ENCODE data around the gene ULK3.

Gene ULK3

GRCh38 chr15:74823324-74823723 lies 19.6 kb downstream of the ULK3 start:
- TF ChIP-seq, protein P1, sequence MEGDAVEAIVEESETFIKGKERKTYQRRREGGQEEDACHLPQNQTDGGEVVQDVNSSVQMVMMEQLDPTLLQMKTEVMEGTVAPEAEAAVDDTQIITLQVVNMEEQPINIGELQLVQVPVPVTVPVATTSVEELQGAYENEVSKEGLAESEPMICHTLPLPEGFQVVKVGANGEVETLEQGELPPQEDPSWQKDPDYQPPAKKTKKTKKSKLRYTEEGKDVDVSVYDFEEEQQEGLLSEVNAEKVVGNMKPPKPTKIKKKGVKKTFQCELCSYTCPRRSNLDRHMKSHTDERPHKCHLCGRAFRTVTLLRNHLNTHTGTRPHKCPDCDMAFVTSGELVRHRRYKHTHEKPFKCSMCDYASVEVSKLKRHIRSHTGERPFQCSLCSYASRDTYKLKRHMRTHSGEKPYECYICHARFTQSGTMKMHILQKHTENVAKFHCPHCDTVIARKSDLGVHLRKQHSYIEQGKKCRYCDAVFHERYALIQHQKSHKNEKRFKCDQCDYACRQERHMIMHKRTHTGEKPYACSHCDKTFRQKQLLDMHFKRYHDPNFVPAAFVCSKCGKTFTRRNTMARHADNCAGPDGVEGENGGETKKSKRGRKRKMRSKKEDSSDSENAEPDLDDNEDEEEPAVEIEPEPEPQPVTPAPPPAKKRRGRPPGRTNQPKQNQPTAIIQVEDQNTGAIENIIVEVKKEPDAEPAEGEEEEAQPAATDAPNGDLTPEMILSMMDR (conservative IDR thresholded peaks at IDR 0.05; ENCODE audit: low read depth, low read length) = no peak
- no peak for DNase-seq (ENCODE audit: low read depth)
- H3K4me3 ChIP-seq (ENCODE audit: low read length) = no peak overlapping the region

- H3K4me3 ChIP-seq (ENCODE audit: low read length) = no peak overlapping the region
- TF ChIP-seq, protein P1 (conservative IDR thresholded peaks at IDR 0.05; ENCODE audit: low read depth, low read length) = no peak
- no peak for DNase-seq (ENCODE audit: low read depth)
Observed at GRCh38 chr15:74822233-74822632, 20.7 kb downstream of the ULK3 start.

DNA sequence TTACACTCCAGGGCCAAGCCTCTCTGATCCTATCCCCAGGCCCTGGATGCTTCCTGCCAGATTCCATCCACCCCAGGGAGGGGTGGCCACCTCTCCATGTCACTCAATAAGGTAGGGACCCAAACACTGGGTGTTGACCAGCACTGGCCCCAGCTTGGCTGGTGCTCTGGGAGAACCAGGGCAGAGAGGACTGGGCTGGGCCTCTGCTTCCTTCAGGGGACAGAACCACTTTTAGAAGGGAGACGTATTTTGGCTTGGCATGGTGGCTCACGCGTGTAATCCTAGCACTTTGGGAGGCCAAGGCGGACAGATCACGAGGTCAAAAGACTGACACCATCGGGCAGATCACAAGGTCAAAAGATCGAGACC lies 21.2 kb downstream of the ULK3 start:
- no peak overlapping the region for H3K4me3 ChIP-seq (ENCODE audit: low read length)
- no peak for DNase-seq (ENCODE audit: low read depth)
- TF ChIP-seq, protein P1 (conservative IDR thresholded peaks at IDR 0.05; ENCODE audit: low read depth, low read length) = no peak

- H3K4me3 ChIP-seq (ENCODE audit: low read length) = no peak overlapping the region
- DNase-seq (ENCODE audit: low read depth) = no peak
- TF ChIP-seq, protein P1 (conservative IDR thresholded peaks at IDR 0.05; ENCODE audit: low read depth, low read length) = no peak
Observed at GRCh38 chr15:74821091-74821789, 21.7 kb downstream of the ULK3 start.

GRCh38 chr15:74820056-74820455 lies 22.9 kb downstream of the ULK3 start:
- TF ChIP-seq, protein P1 (conservative IDR thresholded peaks at IDR 0.05; ENCODE audit: low read depth, low read length) = no peak
- H3K4me3 ChIP-seq (ENCODE audit: low read length) = no peak overlapping the region
- DNase-seq (ENCODE audit: low read depth) = no peak

DNA sequence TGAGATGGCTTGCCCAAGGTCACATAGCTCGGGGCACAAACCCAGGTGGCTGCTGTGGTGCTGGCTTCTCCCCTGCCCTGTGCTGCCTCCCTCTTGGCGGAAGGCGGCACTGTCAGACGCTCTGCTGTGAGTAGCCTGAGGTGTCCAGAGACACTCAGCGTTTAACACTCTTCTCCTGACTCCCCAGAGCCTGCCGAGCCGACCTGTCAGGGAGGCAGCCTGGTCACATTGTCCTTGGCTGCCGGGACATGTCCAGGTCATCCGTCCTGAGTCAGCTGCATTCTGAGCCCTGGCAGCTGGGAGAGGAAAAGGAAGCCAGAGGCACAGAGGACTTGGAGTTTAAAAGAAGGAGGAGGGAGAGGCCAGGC lies 25.6 kb downstream of the ULK3 start:
- no peak for DNase-seq (ENCODE audit: low read depth)
- TF ChIP-seq, protein P1 (conservative IDR thresholded peaks at IDR 0.05; ENCODE audit: low read depth, low read length) = peak; percentile 14
- H3K4me3 ChIP-seq (ENCODE audit: low read length) = no peak overlapping the region

- TF ChIP-seq, protein P1 (conservative IDR thresholded peaks at IDR 0.05; ENCODE audit: low read depth, low read length) = peak; percentile 4
- no peak for DNase-seq (ENCODE audit: low read depth)
- no peak overlapping the region for H3K4me3 ChIP-seq (ENCODE audit: low read length)
Observed at GRCh38 chr15:74816624-74817369, 26.2 kb downstream of the ULK3 start.

Data from retinal pigment epithelial cell (primary cell).